K562 (cell line): ENCODE results near the gene ABHD16A. TPM values are rescaled to one million over a fixed set of nuclear protein-coding genes. Genes with fewer than 3 reads are reported as not detected.

Source experiments
- ARNT ChIP-seq, 2 experiments: fragments of 450-650 bp; IDR thresholded peaks; 2 replicates each; pipeline ENCODE4 v1.6.1; 2016; ENCODE audit warnings: mild to moderate bottlenecking in 1 of 2
- ELK3 ChIP-seq: fragments of 450-650 bp; formaldehyde crosslinking; IDR thresholded peaks from 2 replicates; pipeline ENCODE4 v1.4.0; 2020; ENCODE audit warnings: mild to moderate bottlenecking
- ETV6 ChIP-seq, 3 experiments: fragments of 150-350 bp in 1 of 3; sonication (generic) in 1 of 3; formaldehyde crosslinking in 1 of 3; IDR thresholded peaks; 2 replicates each; pipeline versions ENCODE4 v1.6.1 to v1.8.0; 2014 to 2022; ENCODE audit warnings: borderline replicate concordance in 2 of 3, low read depth in 2 of 3, antibody characterized with exemption in 1 of 3, low read length in 1 of 3, mild to moderate bottlenecking in 1 of 3, missing genetic modification reagents in 1 of 3
- HDAC2 ChIP-seq: fragments of 450-650 bp; IDR thresholded peaks from 2 replicates; pipeline ENCODE4 v1.6.1; 2016; ENCODE audit warnings: mild to moderate bottlenecking
- JUN ChIP-seq, 2 experiments: sonication (generic) in 1 of 2; formaldehyde crosslinking in 1 of 2; IDR thresholded peaks; 2 replicates each; pipeline versions ENCODE4 v1.6.1 to v1.8.0; 2012 to 2022; ENCODE audit warnings: borderline replicate concordance in 2 of 2, mild to moderate bottlenecking in 2 of 2, improper control_type of control experiment in 1 of 2, low read depth in 1 of 2, low read length in 1 of 2, missing genetic modification reagents in 1 of 2
- MEF2D ChIP-seq: conservative IDR thresholded peaks from 2 replicates; pipeline ENCODE4 v1.6.1; 2016; ENCODE audit warnings: low read depth, missing genetic modification characterization, missing compliant biosample characterization
- NBN ChIP-seq: fragments of 450-650 bp; IDR thresholded peaks from 2 replicates; pipeline ENCODE4 v1.6.1; 2016; ENCODE audit warnings: low read depth, mild to moderate bottlenecking
- NFE2 ChIP-seq: IDR thresholded peaks from 2 replicates; pipeline ENCODE4 v1.6.1; 2014; ENCODE audit warnings: antibody characterized with exemption, low read depth
- NR1H2 ChIP-seq: sonication (generic); formaldehyde crosslinking; IDR thresholded peaks from 2 replicates; pipeline ENCODE4 v1.4.0; 2020; ENCODE audit warnings: mild to moderate bottlenecking, missing genetic modification reagents
- NR2C1 ChIP-seq, 2 experiments: fragments of 450-650 bp; IDR thresholded peaks; 2 replicates each; pipeline ENCODE4 v1.6.1; 2017; ENCODE audit warnings: mild to moderate bottlenecking in 2 of 2, antibody characterized with exemption in 1 of 2, inconsistent platforms in 1 of 2, missing compliant biosample characterization in 1 of 2, missing genetic modification characterization in 1 of 2
- PYGO2 ChIP-seq: fragments of 450-650 bp; IDR thresholded peaks from 2 replicates; pipeline ENCODE4 v1.6.1; 2016; ENCODE audit warnings: mild to moderate bottlenecking, missing genetic modification characterization, moderate library complexity, missing compliant biosample characterization
- RFX7 ChIP-seq: fragments of 250-450 bp; sonication (Bioruptor Pico); IDR thresholded peaks from 2 replicates; pipeline ENCODE4 v1.5.1; 2021; ENCODE audit warnings: mild to moderate bottlenecking
- RNF219 ChIP-seq: fragments of 250-450 bp; sonication (Bioruptor Pico); IDR thresholded peaks from 2 replicates; pipeline ENCODE4 v1.5.0; 2022; ENCODE audit warnings: mild to moderate bottlenecking
- SMAD4 ChIP-seq: fragments of 250-450 bp; sonication (Bioruptor Pico); conservative IDR thresholded peaks from 2 replicates; pipeline ENCODE4 v1.8.0; 2021; ENCODE audit warnings: inconsistent platforms, mild to moderate bottlenecking, moderate library complexity
- TAF15 ChIP-seq: fragments of 200-400 bp; formaldehyde crosslinking; IDR thresholded peaks from 2 replicates; pipeline ENCODE4 v1.6.1; 2017; ENCODE audit warnings: mild to moderate bottlenecking, low read depth, low read length, moderate library complexity
- ZNF212 ChIP-seq: fragments of 450-650 bp; formaldehyde crosslinking; IDR thresholded peaks from 2 replicates; pipeline ENCODE4 v1.4.0; 2020; ENCODE audit warnings: mild to moderate bottlenecking
- ZNF280B ChIP-seq: fragments of 250-450 bp; sonication (Bioruptor Pico); IDR thresholded peaks from 2 replicates; pipeline ENCODE4 v1.5.1; 2021; ENCODE audit warnings: mild to moderate bottlenecking
- ZNF316 ChIP-seq: fragments of 450-650 bp; IDR thresholded peaks from 2 replicates; pipeline ENCODE4 v1.6.1; 2016
- ZNF512 ChIP-seq: IDR thresholded peaks from 2 replicates; pipeline ENCODE4 v1.6.1; 2016; ENCODE audit warnings: missing genetic modification characterization, missing compliant biosample characterization
- polyA plus RNA-seq, 8 experiments: library from polyadenylated mRNA; depleted of rRNA in 4 of 8; stranded (reverse) in 5 of 8; unstranded in 3 of 8; fragments of >200 nt; fragmentation: Nextera tagmentation in 2 of 8; fragmentation: Illumina TruSeq in 1 of 8; extraction: Ambion mirVana in 2 of 8; extraction: Trizol in 1 of 8; gene quantifications; 2 replicates each; pipeline versions ENCODE4 v1.2.1 to v1.2.3, GENCODE V29; 2011 to 2014; ENCODE audit warnings: inconsistent platforms in 1 of 8, missing spikeins in 1 of 8
- total RNA-seq, 7 experiments: library from RNA; depleted of rRNA in 6 of 7; stranded (reverse); fragments of >200 nt in 6 of 7; fragmentation: Illumina TruSeq in 2 of 7; extraction: Trizol in 2 of 7; gene quantifications; 2 replicates each; pipeline versions ENCODE4 v1.2.1 to v1.2.3, GENCODE V29; 2011 to 2021; ENCODE audit warnings: low replicate concordance in 1 of 7

The ABHD16A gene
- total and polyA plus RNA-seq, 9 of the 15 experiments (the other 6 are each of a cell fraction or from before 2014, with no cell fraction given), result 25.8 to 120 (median 81.6) TPM

- 0 out of 4 replicates have a peak, but pooled peaks of 1 of the 2 experiments have one; percentile 50 for TF ChIP-seq ETV6 (IDR thresholded peaks at IDR 0.05; ENCODE audit: borderline replicate concordance in 1 of 2, low read depth in 2 of 2, low read length in 1 of 2)
- TF ChIP-seq ETV6 (CRISPR knock-in tag; IDR thresholded peaks at IDR 0.05; ENCODE audit: borderline replicate concordance), result no peak
- 0 out of 2 replicates have a peak, but pooled peaks have one; percentile 45 for TF ChIP-seq ELK3 (CRISPR knock-in tag)
- peak; percentile 18; the same call in 1 of the 2 replicates for TF ChIP-seq MEF2D (tag)
- no peak for TF ChIP-seq TAF15
- TF ChIP-seq SMAD4 (CRISPR knock-in tag), result no peak
- TF ChIP-seq NBN, result no peak
- no peak; the same call in 1 of the 2 replicates for TF ChIP-seq HDAC2
- TF ChIP-seq ZNF512 (tag), result peak; percentile 85
- 0 out of 2 replicates have a peak, but pooled peaks have one; percentile 78 for TF ChIP-seq NR1H2 (CRISPR knock-in tag)
- TF ChIP-seq ZNF212 (CRISPR knock-in tag), result no peak
- TF ChIP-seq RFX7 (CRISPR knock-in tag), result no peak
- peak; percentile 45; the same call in 1 of the 2 replicates for TF ChIP-seq RNF219
- peak; percentile 51; the same call in 1 of the 2 replicates for TF ChIP-seq ZNF316
- TF ChIP-seq NFE2, result no peak
- TF ChIP-seq ZNF280B (CRISPR knock-in tag), result peak; percentile 66; the same call in 1 of the 2 replicates
- TF ChIP-seq PYGO2 (tag), result peak; percentile 14; the same call in 1 of the 2 replicates
- TF ChIP-seq ARNT (IDR thresholded peaks at IDR 0.05), result no peak
- no peak for TF ChIP-seq NR2C1 (IDR thresholded peaks at IDR 0.05)
- no peak for TF ChIP-seq NR2C1 (tag; IDR thresholded peaks at IDR 0.05)
- TF ChIP-seq JUN (IDR thresholded peaks at IDR 0.05; ENCODE audit: borderline replicate concordance, low read depth, low read length), result no peak
- no peak for TF ChIP-seq JUN (CRISPR knock-in tag; IDR thresholded peaks at IDR 0.05; ENCODE audit: borderline replicate concordance)
These were observed 34.3 kb upstream of the ABHD16A start (continued) for GRCh38 chr6:31737315-31737990.
